HG02885 (cell line): ENCODE measurements around the gene TMEM178B.
"Not testable (repeated sequence)": the region's sequence is repeated elsewhere in the genome, so short reads cannot be mapped to it uniquely, and the experiment has no call there.

Experiments used
- ATAC-seq: cut with Tn5 transposase; IDR thresholded peaks from one replicate; pipeline ENCODE4 v1.9.1; 2021; ENCODE audit warnings: mild to moderate bottlenecking; ENCODE audit not compliant: unreplicated experiment, poor library complexity

TMEM178B gene

GRCh38 chr7:141294143-141294829, 220.4 kb downstream of the TMEM178B start:
- ATAC-seq, result no peak

- ATAC-seq, result no peak
These were observed 221.6 kb downstream of the TMEM178B start for GRCh38 chr7:141295367-141295895.

- no peak for ATAC-seq
These were observed 227.0 kb downstream of the TMEM178B start for GRCh38 chr7:141300816-141301215.

DNA sequence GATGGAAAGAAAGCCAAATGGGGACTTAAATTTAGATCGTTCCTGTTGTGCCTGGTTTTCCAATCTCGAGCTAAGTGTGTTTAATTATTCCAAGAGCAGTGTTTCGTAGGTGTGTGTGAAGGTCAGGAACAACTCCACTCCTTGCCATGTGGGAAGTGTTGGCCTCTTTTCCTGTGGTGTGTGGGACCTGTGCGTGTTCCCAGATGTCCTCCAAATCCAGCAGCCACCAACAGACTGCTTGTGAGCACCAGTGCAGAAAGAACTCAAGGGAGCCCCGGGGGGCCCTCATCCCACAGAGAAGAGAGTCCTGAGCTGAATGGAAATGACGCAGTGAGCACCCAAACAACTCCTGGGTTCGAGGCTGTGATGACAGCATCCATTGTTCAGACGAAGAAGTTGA, 227.7 kb downstream of the TMEM178B start:
- no peak for ATAC-seq

- no peak for ATAC-seq
These were observed 228.8 kb downstream of the TMEM178B start for GRCh38 chr7:141302617-141303016.

GRCh38 chr7:141304291-141304690, 230.4 kb downstream of the TMEM178B start:
- no peak for ATAC-seq

- ATAC-seq, result no peak
These were observed 232.2 kb downstream of the TMEM178B start for GRCh38 chr7:141306081-141306480.

DNA sequence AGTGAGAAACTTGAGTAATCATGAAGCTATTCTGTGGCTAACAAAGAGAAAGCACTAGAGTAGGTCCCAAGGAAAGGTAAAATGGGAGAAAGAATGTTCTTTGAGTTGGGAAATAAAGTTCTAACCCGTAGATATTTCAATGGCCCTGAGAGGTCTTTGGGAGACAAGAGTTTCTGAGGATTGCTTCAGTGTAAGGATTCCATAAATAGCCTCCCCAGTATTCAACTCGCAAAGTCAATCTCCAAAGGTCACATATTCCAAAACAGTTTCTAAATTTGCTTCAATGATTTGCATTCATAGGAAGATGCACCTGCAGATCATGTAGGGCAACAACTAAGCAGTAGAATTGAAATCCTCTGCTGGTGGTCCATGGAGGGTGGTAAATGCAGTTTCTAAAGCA, 238.5 kb downstream of the TMEM178B start:
- ATAC-seq, result no peak

- no peak for ATAC-seq
These were observed 239.1 kb downstream of the TMEM178B start for GRCh38 chr7:141312828-141313521.

- ATAC-seq, result no peak
These were observed 240.0 kb downstream of the TMEM178B start for GRCh38 chr7:141313896-141314295.

- no peak for ATAC-seq
These were observed 243.2 kb downstream of the TMEM178B start for GRCh38 chr7:141317033-141317585.

DNA sequence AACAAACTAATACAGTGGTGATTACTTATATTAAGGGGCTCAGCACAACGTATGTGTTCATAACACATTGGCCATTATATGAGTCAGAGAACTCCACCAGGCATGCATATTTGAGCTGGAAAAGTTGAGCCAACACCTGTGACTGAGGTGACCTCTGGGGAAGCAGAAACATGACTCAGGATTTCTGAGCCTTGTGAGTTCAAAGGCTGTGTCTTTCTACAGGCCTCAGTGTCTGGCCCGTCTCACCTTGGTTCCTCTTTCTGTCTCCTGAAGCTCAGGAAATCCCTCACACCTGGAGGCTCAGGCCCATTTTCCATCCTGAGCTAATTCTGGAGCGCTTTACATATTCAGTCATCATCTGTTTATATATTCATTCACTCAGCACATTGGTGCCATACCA, 246.4 kb downstream of the TMEM178B start:
- ATAC-seq, result no peak

GRCh38 chr7:141322383-141322782, 248.5 kb downstream of the TMEM178B start:
- no peak for ATAC-seq

GRCh38 chr7:141323826-141324225, 250.0 kb downstream of the TMEM178B start:
- ATAC-seq, result no peak

DNA sequence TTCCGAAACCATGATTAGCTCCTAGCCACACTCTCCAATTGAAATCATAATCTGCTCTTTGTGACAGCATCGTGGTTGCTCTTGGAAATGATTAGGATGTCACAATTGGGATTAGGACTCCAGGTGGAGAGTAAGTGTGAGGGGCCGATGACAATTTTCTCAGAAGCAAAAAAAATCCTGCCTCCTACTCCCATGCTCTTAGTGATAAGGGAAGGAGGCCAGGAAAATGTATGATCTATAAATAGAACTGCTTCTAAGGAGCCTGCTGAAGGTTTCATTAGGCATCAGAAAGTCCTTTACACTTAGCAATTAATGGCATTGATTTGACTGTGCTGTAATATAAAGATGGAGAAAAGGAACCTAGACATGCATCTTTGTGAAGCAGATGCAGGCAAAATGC, 251.0 kb downstream of the TMEM178B start:
- no peak for ATAC-seq

GRCh38 chr7:141325275-141325674, 251.4 kb downstream of the TMEM178B start:
- no peak for ATAC-seq

GRCh38 chr7:141328290-141328689, 254.4 kb downstream of the TMEM178B start:
- ATAC-seq, result no peak

GRCh38 chr7:141330285-141330684, 256.4 kb downstream of the TMEM178B start:
- ATAC-seq, result not testable (repeated sequence)

GRCh38 chr7:141333459-141333858, 259.6 kb downstream of the TMEM178B start:
- ATAC-seq, result no peak

- ATAC-seq, result no peak
These were observed 261.3 kb downstream of the TMEM178B start for GRCh38 chr7:141335164-141335563.

GRCh38 chr7:141339603-141340002, 265.7 kb downstream of the TMEM178B start:
- ATAC-seq, result no peak
